IPS DF 4.7 (cell line): ENCODE measurements around the gene CCDC57.

Experiments
- DNase-seq: peaks from one replicate; pipeline ENCODE4 v3.0.0-alpha.2; 2013; ENCODE audit warnings: low spot score; ENCODE audit errors: extremely low read depth

The CCDC57 gene

GRCh38 chr17:82063424-82064415, 148.9 kb downstream of the CCDC57 start:
- DNase-seq, result no peak

GRCh38 chr17:82062984-82063368, 149.7 kb downstream of the CCDC57 start:
- DNase-seq, result no peak

- DNase-seq, result no peak
Measured at GRCh38 chr17:82062076-82062983, 150.3 kb downstream of the CCDC57 start.

- no peak for DNase-seq
Measured at GRCh38 chr17:82061047-82061925, 151.4 kb downstream of the CCDC57 start.

- DNase-seq, result no peak
Measured at GRCh38 chr17:82060614-82061013, 152.0 kb downstream of the CCDC57 start.

GRCh38 chr17:82060001-82060380, 152.7 kb downstream of the CCDC57 start:
- no peak for DNase-seq

GRCh38 chr17:82059272-82060000, 153.2 kb downstream of the CCDC57 start:
- no peak for DNase-seq

GRCh38 chr17:82058855-82059249, 153.8 kb downstream of the CCDC57 start:
- DNase-seq, result no peak

- DNase-seq, result no peak
Measured at GRCh38 chr17:82058230-82058854, 154.3 kb downstream of the CCDC57 start.

GRCh38 chr17:82056729-82057621, 155.7 kb downstream of the CCDC57 start:
- DNase-seq, result no peak

- no peak for DNase-seq
Measured at GRCh38 chr17:82055965-82056728, 156.5 kb downstream of the CCDC57 start.

- DNase-seq, result no peak
Measured at GRCh38 chr17:82055023-82055964, 157.3 kb downstream of the CCDC57 start.

- DNase-seq, result no peak
Measured at GRCh38 chr17:82054351-82055022, 158.2 kb downstream of the CCDC57 start.

GRCh38 chr17:82053556-82054263, 158.9 kb downstream of the CCDC57 start:
- DNase-seq, result no peak

- no peak for DNase-seq
Measured at GRCh38 chr17:82053130-82053529, 159.5 kb downstream of the CCDC57 start.

GRCh38 chr17:82052638-82053059, 160.0 kb downstream of the CCDC57 start:
- DNase-seq, result no peak
